ENCODE results near the gene SH2B2.

DNA sequence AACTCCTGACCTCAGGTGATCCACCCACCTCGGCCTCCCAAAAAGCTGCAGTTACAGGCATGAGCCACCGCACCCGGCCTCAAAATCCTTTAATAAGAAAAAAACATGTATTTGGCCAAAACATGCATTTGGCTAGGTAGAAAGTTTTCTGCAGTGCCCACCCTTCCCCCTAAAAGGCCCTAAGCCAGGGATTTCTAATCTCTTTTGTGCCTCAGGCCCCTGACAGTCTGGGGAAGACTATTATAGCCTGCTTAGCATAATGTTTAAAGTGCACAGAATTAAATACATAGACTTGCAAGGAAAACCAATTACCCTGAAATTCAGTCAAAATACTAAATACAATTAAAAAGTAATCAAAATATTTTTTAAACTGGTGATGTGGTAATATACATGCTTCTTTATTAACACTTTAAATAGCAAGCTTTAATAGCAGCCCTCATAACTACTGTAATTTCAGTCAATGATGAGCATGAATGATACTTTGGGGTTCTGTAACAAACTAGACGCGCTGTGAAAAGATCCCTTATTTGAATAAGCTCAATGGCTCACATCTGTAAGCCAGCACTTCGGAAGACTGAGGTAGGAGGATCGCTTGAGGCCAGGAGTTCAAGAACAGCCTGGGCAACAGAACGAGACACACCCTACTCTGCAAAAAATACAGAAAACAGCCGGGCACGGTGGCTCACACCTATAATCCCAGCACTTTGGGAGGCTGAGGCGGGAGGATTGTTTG, 39.7 kb downstream of the SH2B2 start:
- TF ChIP-seq CTCF (conservative IDR thresholded peaks at IDR 0.05) = no peak
- no peak for TF ChIP-seq EZH2 (IDR thresholded peaks at IDR 0.05; ENCODE audit: low read depth)

All from PC-9 (cell line).